K562 (cell line): ENCODE data around the gene LY6G6D. TPM values are rescaled to one million over a fixed set of nuclear protein-coding genes. Genes with fewer than 3 reads are reported as not detected.

ENCODE experiments used
- CEBPG ChIP-seq, 3 experiments: fragments of 200-800 bp in 1 of 3; sonication (Bioruptor generic) in 1 of 3; sonication (generic) in 1 of 3; formaldehyde crosslinking in 1 of 3; IDR thresholded peaks in 2 of 3; conservative IDR thresholded peaks in 1 of 3; 2 replicates each; pipeline versions ENCODE4 v1.6.1 to v1.8.0; 2016 to 2022; ENCODE audit warnings: missing compliant biosample characterization in 2 of 3, missing genetic modification characterization in 2 of 3, mild to moderate bottlenecking in 1 of 3, missing genetic modification reagents in 1 of 3
- CHD1 ChIP-seq: fragments of 200-600 bp; sonication (generic); IDR thresholded peaks from one replicate; pipeline ENCODE4 v1.6.1; 2012; ENCODE audit warnings: mild to moderate bottlenecking, moderate library complexity, low read length, inconsistent platforms
- FIP1L1 ChIP-seq: fragments of 200-400 bp; formaldehyde crosslinking; IDR thresholded peaks from 2 replicates; pipeline ENCODE4 v1.6.1; 2018; ENCODE audit warnings: mild to moderate bottlenecking, low read depth, low read length; ENCODE audit not compliant: poor library complexity, severe bottlenecking
- GTF2E2 ChIP-seq: fragments of 200-800 bp; sonication (Bioruptor generic); IDR thresholded peaks from 2 replicates; pipeline ENCODE4 v1.6.1; 2016; ENCODE audit warnings: missing genetic modification characterization, missing compliant biosample characterization
- MTA3 ChIP-seq: fragments of 450-650 bp; formaldehyde crosslinking; IDR thresholded peaks from 2 replicates; pipeline ENCODE4 v1.6.1; 2017; ENCODE audit warnings: mild to moderate bottlenecking, borderline replicate concordance
- NONO ChIP-seq, 2 experiments: fragments of 200-400 bp in 1 of 2; fragments of 450-650 bp in 1 of 2; formaldehyde crosslinking in 1 of 2; IDR thresholded peaks; 2 replicates each; pipeline ENCODE4 v1.6.1; 2017; ENCODE audit warnings: low read depth in 2 of 2, mild to moderate bottlenecking in 2 of 2, moderate library complexity in 2 of 2, low read length in 1 of 2
- STAT6 ChIP-seq: sonication (generic); formaldehyde crosslinking; IDR thresholded peaks from 2 replicates; pipeline ENCODE4 v1.8.1; 2023; ENCODE audit warnings: mild to moderate bottlenecking, missing genetic modification reagents
- TBL1XR1 ChIP-seq, 2 experiments: IDR thresholded peaks; 2 replicates each; pipeline ENCODE4 v1.6.1; 2012; ENCODE audit warnings: improper control_type of control experiment in 2 of 2, low read length in 2 of 2, mild to moderate bottlenecking in 1 of 2
- TCF7 ChIP-seq: sonication (generic); IDR thresholded peaks from 2 replicates; pipeline ENCODE4 v1.6.1; 2016; ENCODE audit warnings: antibody characterized with exemption, borderline replicate concordance
- ZNF41 ChIP-seq: fragments of 250-450 bp; sonication (Bioruptor Pico); conservative IDR thresholded peaks from 2 replicates; pipeline ENCODE4 v1.4.0; 2020; ENCODE audit warnings: mild to moderate bottlenecking
- ZNF780A ChIP-seq: fragments of 250-450 bp; sonication (Bioruptor Pico); IDR thresholded peaks from 2 replicates; pipeline ENCODE4 v1.5.0; 2021; ENCODE audit warnings: mild to moderate bottlenecking
- polyA plus RNA-seq, 8 experiments: library from polyadenylated mRNA; depleted of rRNA in 4 of 8; stranded (reverse) in 5 of 8; unstranded in 3 of 8; fragments of >200 nt; fragmentation: Nextera tagmentation in 2 of 8; fragmentation: Illumina TruSeq in 1 of 8; extraction: Ambion mirVana in 2 of 8; extraction: Trizol in 1 of 8; gene quantifications; 2 replicates each; pipeline versions ENCODE4 v1.2.1 to v1.2.3, GENCODE V29; 2011 to 2014; ENCODE audit warnings: inconsistent platforms in 1 of 8, missing spikeins in 1 of 8
- total RNA-seq, 7 experiments: library from RNA; depleted of rRNA in 6 of 7; stranded (reverse); fragments of >200 nt in 6 of 7; fragmentation: Illumina TruSeq in 2 of 7; extraction: Trizol in 2 of 7; gene quantifications; 2 replicates each; pipeline versions ENCODE4 v1.2.1 to v1.2.3, GENCODE V29; 2011 to 2021; ENCODE audit warnings: low replicate concordance in 1 of 7
- TF ChIP-seq, protein P1 (sequence below): sonication (generic); formaldehyde crosslinking; IDR thresholded peaks from 2 replicates; pipeline ENCODE4 v1.8.1; 2022; ENCODE audit warnings: missing genetic modification reagents
- TF ChIP-seq, protein P2 (sequence below), 2 experiments: fragments of 450-650 bp in 1 of 2; sonication (generic) in 1 of 2; formaldehyde crosslinking in 1 of 2; IDR thresholded peaks; 2 replicates each; pipeline versions ENCODE4 v1.7.1 to v1.9.0; 2016 to 2022; ENCODE audit warnings: inconsistent platforms in 1 of 2, mild to moderate bottlenecking in 1 of 2, missing genetic modification reagents in 1 of 2

LY6G6D gene
- total and polyA plus RNA-seq, 9 of the 15 experiments (the other 6 are each of a cell fraction or from before 2014, with no cell fraction given), result 0.30 to 0.38 TPM; not detected in 7

GRCh38 chr6:31727034-31727716, 12.0 kb downstream of the LY6G6D start (continued):
- TF ChIP-seq, protein P1, sequence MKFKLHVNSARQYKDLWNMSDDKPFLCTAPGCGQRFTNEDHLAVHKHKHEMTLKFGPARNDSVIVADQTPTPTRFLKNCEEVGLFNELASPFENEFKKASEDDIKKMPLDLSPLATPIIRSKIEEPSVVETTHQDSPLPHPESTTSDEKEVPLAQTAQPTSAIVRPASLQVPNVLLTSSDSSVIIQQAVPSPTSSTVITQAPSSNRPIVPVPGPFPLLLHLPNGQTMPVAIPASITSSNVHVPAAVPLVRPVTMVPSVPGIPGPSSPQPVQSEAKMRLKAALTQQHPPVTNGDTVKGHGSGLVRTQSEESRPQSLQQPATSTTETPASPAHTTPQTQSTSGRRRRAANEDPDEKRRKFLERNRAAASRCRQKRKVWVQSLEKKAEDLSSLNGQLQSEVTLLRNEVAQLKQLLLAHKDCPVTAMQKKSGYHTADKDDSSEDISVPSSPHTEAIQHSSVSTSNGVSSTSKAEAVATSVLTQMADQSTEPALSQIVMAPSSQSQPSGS, result no peak
- TF ChIP-seq TCF7, result no peak
- no peak for TF ChIP-seq FIP1L1
- TF ChIP-seq MTA3, result no peak; the same call in 1 of the 2 replicates
- TF ChIP-seq TBL1XR1 (IDR thresholded peaks at IDR 0.05; ENCODE audit: low read length in 2 of 2), result no peak
- no peak for TF ChIP-seq CHD1
- no peak for TF ChIP-seq ZNF41 (CRISPR knock-in tag)
- TF ChIP-seq, protein P2, sequence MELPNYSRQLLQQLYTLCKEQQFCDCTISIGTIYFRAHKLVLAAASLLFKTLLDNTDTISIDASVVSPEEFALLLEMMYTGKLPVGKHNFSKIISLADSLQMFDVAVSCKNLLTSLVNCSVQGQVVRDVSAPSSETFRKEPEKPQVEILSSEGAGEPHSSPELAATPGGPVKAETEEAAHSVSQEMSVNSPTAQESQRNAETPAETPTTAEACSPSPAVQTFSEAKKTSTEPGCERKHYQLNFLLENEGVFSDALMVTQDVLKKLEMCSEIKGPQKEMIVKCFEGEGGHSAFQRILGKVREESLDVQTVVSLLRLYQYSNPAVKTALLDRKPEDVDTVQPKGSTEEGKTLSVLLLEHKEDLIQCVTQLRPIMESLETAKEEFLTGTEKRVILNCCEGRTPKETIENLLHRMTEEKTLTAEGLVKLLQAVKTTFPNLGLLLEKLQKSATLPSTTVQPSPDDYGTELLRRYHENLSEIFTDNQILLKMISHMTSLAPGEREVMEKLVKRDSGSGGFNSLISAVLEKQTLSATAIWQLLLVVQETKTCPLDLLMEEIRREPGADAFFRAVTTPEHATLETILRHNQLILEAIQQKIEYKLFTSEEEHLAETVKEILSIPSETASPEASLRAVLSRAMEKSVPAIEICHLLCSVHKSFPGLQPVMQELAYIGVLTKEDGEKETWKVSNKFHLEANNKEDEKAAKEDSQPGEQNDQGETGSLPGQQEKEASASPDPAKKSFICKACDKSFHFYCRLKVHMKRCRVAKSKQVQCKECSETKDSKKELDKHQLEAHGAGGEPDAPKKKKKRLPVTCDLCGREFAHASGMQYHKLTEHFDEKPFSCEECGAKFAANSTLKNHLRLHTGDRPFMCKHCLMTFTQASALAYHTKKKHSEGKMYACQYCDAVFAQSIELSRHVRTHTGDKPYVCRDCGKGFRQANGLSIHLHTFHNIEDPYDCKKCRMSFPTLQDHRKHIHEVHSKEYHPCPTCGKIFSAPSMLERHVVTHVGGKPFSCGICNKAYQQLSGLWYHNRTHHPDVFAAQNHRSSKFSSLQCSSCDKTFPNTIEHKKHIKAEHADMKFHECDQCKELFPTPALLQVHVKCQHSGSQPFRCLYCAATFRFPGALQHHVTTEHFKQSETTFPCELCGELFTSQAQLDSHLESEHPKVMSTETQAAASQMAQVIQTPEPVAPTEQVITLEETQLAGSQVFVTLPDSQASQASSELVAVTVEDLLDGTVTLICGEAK (IDR thresholded peaks at IDR 0.05), result no peak
- TF ChIP-seq, protein P2 (CRISPR knock-in tag; IDR thresholded peaks at IDR 0.05), result no peak
- no peak for TF ChIP-seq CEBPG (CRISPR knock-in tag; IDR thresholded peaks at IDR 0.05)
- TF ChIP-seq CEBPG (tag; conservative IDR thresholded peaks at IDR 0.05 in 1 of 2, IDR thresholded peaks at IDR 0.05 in 1 of 2), result no peak
- no peak for TF ChIP-seq ZNF780A (CRISPR knock-in tag)
- TF ChIP-seq STAT6 (CRISPR knock-in tag), result peak; percentile 61; the same call in 1 of the 2 replicates
- no peak for TF ChIP-seq NONO (IDR thresholded peaks at IDR 0.05; ENCODE audit: low read depth in 2 of 2, low read length in 1 of 2)
- TF ChIP-seq GTF2E2 (tag), result no peak
